GM12878 (cell line): Measurements from ENCODE around the gene NXPH2.

Experiments
- CEBPB ChIP-seq, 2 experiments: fragments of 150-350 bp in 1 of 2; IDR thresholded peaks; 2 replicates each; pipeline ENCODE4 v1.6.1; 2012 to 2014; ENCODE audit warnings: low read depth in 2 of 2, low read length in 2 of 2, borderline replicate concordance in 1 of 2, inconsistent platforms in 1 of 2
- JUND ChIP-seq: IDR thresholded peaks from 2 replicates; pipeline ENCODE4 v1.6.1; 2012; ENCODE audit warnings: low read depth, mild to moderate bottlenecking, low read length, improper control_type of control experiment, moderate library complexity
- NR2C2 ChIP-seq: IDR thresholded peaks from 2 replicates; pipeline ENCODE4 v1.6.1; 2011; ENCODE audit warnings: borderline replicate concordance, low read depth; ENCODE audit not compliant: control insufficient read depth, insufficient read length
- POLR2A ChIP-seq: IDR thresholded peaks from 2 replicates; pipeline ENCODE4 v1.6.1; 2011; ENCODE audit warnings: low read depth, mild to moderate bottlenecking, low read length
- POLR2AphosphoS5 ChIP-seq: IDR thresholded peaks from 2 replicates; pipeline ENCODE4 v1.6.1; 2011; ENCODE audit warnings: mild to moderate bottlenecking, low read length, inconsistent platforms
- ZNF24 ChIP-seq: fragments of 450-650 bp; IDR thresholded peaks from 2 replicates; pipeline ENCODE4 v1.6.1; 2017; ENCODE audit warnings: antibody characterized with exemption, mild to moderate bottlenecking
- TF ChIP-seq, protein P1 (sequence below), 3 experiments: IDR thresholded peaks in 2 of 3; conservative IDR thresholded peaks in 1 of 3; 2 replicates each; pipeline ENCODE4 v1.5.1; 2011; ENCODE audit warnings: low read depth in 3 of 3, low read length in 3 of 3, mild to moderate bottlenecking in 3 of 3, control low read depth in 2 of 3, moderate library complexity in 2 of 3, inconsistent platforms in 1 of 3, mixed read lengths in 1 of 3; ENCODE audit not compliant: control insufficient read depth in 2 of 3, insufficient read depth in 1 of 3; ENCODE audit errors: extremely low read depth in 1 of 3
- TF ChIP-seq, protein P2 (sequence below): IDR thresholded peaks from 2 replicates; pipeline ENCODE4 v1.6.1; 2012; ENCODE audit warnings: mild to moderate bottlenecking, low read depth, low read length

DNA sequence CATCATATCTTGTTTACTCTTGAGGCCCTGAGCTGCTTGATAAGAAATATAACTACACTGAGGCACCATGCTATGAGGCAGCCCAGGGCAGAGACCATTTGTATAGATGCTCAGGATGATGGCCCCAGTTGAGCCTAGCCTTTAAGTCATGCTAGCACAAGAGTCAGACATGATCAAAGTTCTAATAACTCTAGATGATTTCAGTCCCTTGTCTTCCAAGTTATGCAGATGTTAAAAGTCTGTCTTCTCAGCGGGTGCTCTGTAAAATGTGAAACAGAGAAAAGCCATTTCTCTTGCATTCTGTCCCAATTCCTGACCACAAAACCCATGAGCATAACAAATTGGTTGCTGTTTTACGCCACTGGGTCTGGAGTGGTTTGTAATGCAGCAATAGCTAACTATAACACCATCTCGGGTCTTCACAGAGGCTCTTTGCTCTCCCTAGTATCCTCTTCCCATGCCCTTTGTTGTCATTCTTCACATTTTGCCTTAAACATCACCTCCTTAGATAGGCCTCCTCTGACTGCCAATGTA lies 49.6 kb downstream of the NXPH2 start:
- TF ChIP-seq POLR2A (no peak), CEBPB (IDR thresholded peaks at IDR 0.05; ENCODE audit: borderline replicate concordance in 1 of 2, low read depth in 2 of 2, low read length in 2 of 2) (no peak), JUND (no peak), ZNF24 (no peak), POLR2AphosphoS5 (no peak), NR2C2 (no peak)
- TF ChIP-seq, protein P1, sequence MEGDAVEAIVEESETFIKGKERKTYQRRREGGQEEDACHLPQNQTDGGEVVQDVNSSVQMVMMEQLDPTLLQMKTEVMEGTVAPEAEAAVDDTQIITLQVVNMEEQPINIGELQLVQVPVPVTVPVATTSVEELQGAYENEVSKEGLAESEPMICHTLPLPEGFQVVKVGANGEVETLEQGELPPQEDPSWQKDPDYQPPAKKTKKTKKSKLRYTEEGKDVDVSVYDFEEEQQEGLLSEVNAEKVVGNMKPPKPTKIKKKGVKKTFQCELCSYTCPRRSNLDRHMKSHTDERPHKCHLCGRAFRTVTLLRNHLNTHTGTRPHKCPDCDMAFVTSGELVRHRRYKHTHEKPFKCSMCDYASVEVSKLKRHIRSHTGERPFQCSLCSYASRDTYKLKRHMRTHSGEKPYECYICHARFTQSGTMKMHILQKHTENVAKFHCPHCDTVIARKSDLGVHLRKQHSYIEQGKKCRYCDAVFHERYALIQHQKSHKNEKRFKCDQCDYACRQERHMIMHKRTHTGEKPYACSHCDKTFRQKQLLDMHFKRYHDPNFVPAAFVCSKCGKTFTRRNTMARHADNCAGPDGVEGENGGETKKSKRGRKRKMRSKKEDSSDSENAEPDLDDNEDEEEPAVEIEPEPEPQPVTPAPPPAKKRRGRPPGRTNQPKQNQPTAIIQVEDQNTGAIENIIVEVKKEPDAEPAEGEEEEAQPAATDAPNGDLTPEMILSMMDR (IDR thresholded peaks at IDR 0.05 in 2 of 3, conservative IDR thresholded peaks at IDR 0.05 in 1 of 3; ENCODE audit: control insufficient read depth in 2 of 3, extremely low read depth in 1 of 3, insufficient read depth in 1 of 3, low read depth in 3 of 3, low read length in 3 of 3) = no peak
- TF ChIP-seq, protein P2, sequence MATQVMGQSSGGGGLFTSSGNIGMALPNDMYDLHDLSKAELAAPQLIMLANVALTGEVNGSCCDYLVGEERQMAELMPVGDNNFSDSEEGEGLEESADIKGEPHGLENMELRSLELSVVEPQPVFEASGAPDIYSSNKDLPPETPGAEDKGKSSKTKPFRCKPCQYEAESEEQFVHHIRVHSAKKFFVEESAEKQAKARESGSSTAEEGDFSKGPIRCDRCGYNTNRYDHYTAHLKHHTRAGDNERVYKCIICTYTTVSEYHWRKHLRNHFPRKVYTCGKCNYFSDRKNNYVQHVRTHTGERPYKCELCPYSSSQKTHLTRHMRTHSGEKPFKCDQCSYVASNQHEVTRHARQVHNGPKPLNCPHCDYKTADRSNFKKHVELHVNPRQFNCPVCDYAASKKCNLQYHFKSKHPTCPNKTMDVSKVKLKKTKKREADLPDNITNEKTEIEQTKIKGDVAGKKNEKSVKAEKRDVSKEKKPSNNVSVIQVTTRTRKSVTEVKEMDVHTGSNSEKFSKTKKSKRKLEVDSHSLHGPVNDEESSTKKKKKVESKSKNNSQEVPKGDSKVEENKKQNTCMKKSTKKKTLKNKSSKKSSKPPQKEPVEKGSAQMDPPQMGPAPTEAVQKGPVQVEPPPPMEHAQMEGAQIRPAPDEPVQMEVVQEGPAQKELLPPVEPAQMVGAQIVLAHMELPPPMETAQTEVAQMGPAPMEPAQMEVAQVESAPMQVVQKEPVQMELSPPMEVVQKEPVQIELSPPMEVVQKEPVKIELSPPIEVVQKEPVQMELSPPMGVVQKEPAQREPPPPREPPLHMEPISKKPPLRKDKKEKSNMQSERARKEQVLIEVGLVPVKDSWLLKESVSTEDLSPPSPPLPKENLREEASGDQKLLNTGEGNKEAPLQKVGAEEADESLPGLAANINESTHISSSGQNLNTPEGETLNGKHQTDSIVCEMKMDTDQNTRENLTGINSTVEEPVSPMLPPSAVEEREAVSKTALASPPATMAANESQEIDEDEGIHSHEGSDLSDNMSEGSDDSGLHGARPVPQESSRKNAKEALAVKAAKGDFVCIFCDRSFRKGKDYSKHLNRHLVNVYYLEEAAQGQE = no peak
